Neural cell (in vitro differentiated cells): Measurements from ENCODE around the gene ENHO. TPM values are rescaled to one million over a fixed set of nuclear protein-coding genes. Genes with fewer than 3 reads are reported as not detected.

Experiments used
- H2AFZ ChIP-seq: fragments of 200-600, 300-800 bp; sonication (generic), shearing (Covaris generic); 2 replicates; pipeline ENCODE4 v1.6.0; 2014; ENCODE audit warnings: low read depth, mild to moderate bottlenecking, antibody characterized with exemption, low read length, moderate library complexity
- H3F3A ChIP-seq: fragments of 200-600 bp; shearing (Covaris generic); 2 replicates; pipeline ENCODE4 v1.6.1; 2016; ENCODE audit warnings: mild to moderate bottlenecking, moderate library complexity, mixed read lengths, antibody characterized with exemption, low read length; ENCODE audit not compliant: insufficient read depth, poor library complexity, severe bottlenecking
- H3K27ac ChIP-seq: fragments of 200-600, 300-800 bp; sonication (generic), shearing (Covaris generic); 2 replicates; pipeline ENCODE4 v1.5.1; 2014; ENCODE audit warnings: mild to moderate bottlenecking, low read length, moderate library complexity
- H3K27me3 ChIP-seq: fragments of 300-800, 200-600 bp; sonication (generic), shearing (Covaris generic); 2 replicates; pipeline ENCODE4 v1.6.0; 2014; ENCODE audit warnings: mild to moderate bottlenecking, low read depth, low read length, moderate library complexity; ENCODE audit not compliant: insufficient read depth
- H3K36me3 ChIP-seq: fragments of 300-800, 200-600 bp; sonication (generic), shearing (Covaris generic); 2 replicates; pipeline ENCODE4 v1.5.1; 2014; ENCODE audit warnings: mild to moderate bottlenecking, antibody characterized with exemption, low read length, moderate library complexity; ENCODE audit not compliant: insufficient read depth
- H3K4me2 ChIP-seq: fragments of 300-800, 200-600 bp; sonication (generic), shearing (Covaris generic); 2 replicates; pipeline ENCODE4 v1.6.0; 2014; ENCODE audit warnings: mild to moderate bottlenecking, low read length
- H3K4me3 ChIP-seq: fragments of 300-800, 200-600 bp; sonication (generic), shearing (Covaris generic); 2 replicates; pipeline ENCODE4 v1.5.1; 2014; ENCODE audit warnings: mild to moderate bottlenecking, low read length, moderate library complexity
- H3K79me2 ChIP-seq: fragments of 200-600 bp; shearing (Covaris generic); replicated peaks from 2 replicates; pipeline ENCODE4 v1.6.0; 2014; ENCODE audit warnings: mild to moderate bottlenecking, low read length, moderate library complexity; ENCODE audit not compliant: insufficient read depth
- H3K9ac ChIP-seq: fragments of 300-800, 200-600 bp; sonication (generic), shearing (Covaris generic); 2 replicates; pipeline ENCODE4 v1.6.1; 2016; ENCODE audit warnings: mild to moderate bottlenecking, low read length, mixed read lengths
- H3K9me2 ChIP-seq: fragments of 200-600 bp; shearing (Covaris generic); 2 replicates; pipeline ENCODE4 v1.6.1; 2016; ENCODE audit warnings: mild to moderate bottlenecking, low read length, mixed read lengths; ENCODE audit not compliant: insufficient read depth
- H3K9me3 ChIP-seq: fragments of 200-600, 300-800 bp; sonication (generic), shearing (Covaris generic); 2 replicates; pipeline ENCODE4 v1.6.1; 2016; ENCODE audit warnings: mild to moderate bottlenecking, mixed run types, low read length, moderate library complexity, mixed read lengths
- H4K20me1 ChIP-seq: fragments of 200-600 bp; shearing (Covaris generic); 2 replicates; pipeline ENCODE4 v1.6.1; 2016; ENCODE audit warnings: mild to moderate bottlenecking, mixed run types; ENCODE audit not compliant: insufficient read depth
- EP300 ChIP-seq: fragments of 450-650 bp; conservative IDR thresholded peaks from 2 replicates; pipeline ENCODE4 v1.6.1; 2014; ENCODE audit warnings: antibody characterized with exemption, mild to moderate bottlenecking, moderate library complexity; ENCODE audit not compliant: poor library complexity, severe bottlenecking
- EZH2 ChIP-seq: fragments of 200-600, 300-800 bp; shearing (Covaris generic), sonication (generic); IDR thresholded peaks from 2 replicates; pipeline ENCODE4 v1.6.1; 2014; ENCODE audit warnings: antibody characterized with exemption, low read length, borderline replicate concordance, mild to moderate bottlenecking; ENCODE audit not compliant: insufficient read depth, poor library complexity, severe bottlenecking
- MXI1 ChIP-seq: fragments of 450-650 bp; conservative IDR thresholded peaks from 2 replicates; pipeline ENCODE4 v1.6.1; 2014; ENCODE audit warnings: antibody characterized with exemption, mild to moderate bottlenecking; ENCODE audit not compliant: poor library complexity, severe bottlenecking
- POLR2AphosphoS5 ChIP-seq: IDR thresholded peaks from 2 replicates; pipeline ENCODE4 v1.6.1; 2012
- RAD21 ChIP-seq: fragments of 450-650 bp; conservative IDR thresholded peaks from 2 replicates; pipeline ENCODE4 v1.6.1; 2014; ENCODE audit warnings: antibody characterized with exemption, mild to moderate bottlenecking, moderate library complexity
- SMC3 ChIP-seq: fragments of 450-650 bp; conservative IDR thresholded peaks from 2 replicates; pipeline ENCODE4 v1.6.1; 2014; ENCODE audit warnings: antibody characterized with exemption, mild to moderate bottlenecking, moderate library complexity; ENCODE audit not compliant: poor library complexity
- TAF1 ChIP-seq: IDR thresholded peaks from 2 replicates; pipeline ENCODE4 v1.6.1; 2012; ENCODE audit warnings: low read depth
- polyA plus RNA-seq: library from polyadenylated mRNA; depleted of rRNA; stranded (reverse); fragments of >200 nt; gene quantifications from 2 replicates; pipeline ENCODE4 v1.2.3, GENCODE V29; 2014
- TF ChIP-seq, protein P1 (sequence below): fragments of 450-650 bp; IDR thresholded peaks from 2 replicates; pipeline ENCODE4 v1.5.1; 2014; ENCODE audit warnings: antibody characterized with exemption, mild to moderate bottlenecking, moderate library complexity; ENCODE audit not compliant: poor library complexity, severe bottlenecking
- TF ChIP-seq, protein P2 (sequence below): IDR thresholded peaks from 2 replicates; pipeline ENCODE4 v1.6.1; 2012; ENCODE audit warnings: borderline replicate concordance

Gene ENHO
- polyA plus RNA-seq, 1 donor from 2014 or later, result 172 TPM

DNA sequence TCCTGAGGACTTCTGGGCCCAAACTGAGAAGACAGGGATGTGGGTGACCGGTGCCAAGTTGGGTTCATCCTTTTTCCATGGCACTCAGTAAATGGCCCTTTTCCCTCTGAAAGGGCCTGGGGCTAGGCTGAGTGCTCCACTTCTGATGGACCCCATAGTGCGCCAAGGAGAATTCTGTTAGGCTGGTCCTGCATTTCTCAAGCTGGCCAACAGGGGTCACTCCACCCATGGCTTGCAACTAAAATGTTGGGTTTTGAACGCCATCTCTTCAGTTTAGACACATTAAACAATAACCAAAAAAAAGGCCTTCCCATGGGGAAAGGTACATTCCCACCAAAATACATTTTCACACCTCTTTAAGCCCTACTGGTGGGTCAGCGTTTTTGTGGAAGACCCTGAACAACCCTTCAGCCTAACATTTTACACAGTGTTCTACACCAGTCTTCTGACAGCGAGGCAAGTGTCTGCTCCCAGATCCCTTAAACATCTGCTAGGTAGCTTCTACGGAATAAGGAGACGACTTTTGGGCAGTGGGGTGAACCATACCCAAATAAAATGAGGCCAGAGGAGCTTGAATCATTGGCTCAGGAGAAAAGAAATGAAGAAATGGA, 39.5 kb upstream of the ENHO start:
- Histone ChIP-seq H3K27me3 (no peaks in the 10 kb centered on the region), H3K9ac (no peak overlapping the region), H4K20me1 (no peaks in the 10 kb centered on the region), H3K9me3 (no peaks in the 10 kb centered on the region), H3K79me2 (no peaks in the 10 kb centered on the region), H3K9me2 (no peaks in the 10 kb centered on the region), H3K4me2 (no peak overlapping the region), H3F3A (no peaks in the 10 kb centered on the region), H3K4me3 (no peak overlapping the region), H3K27ac (no peak overlapping the region), H3K36me3 (peaks cover 8% of the 10 kb centered on the region), H2AFZ (no peak overlapping the region)
- TF ChIP-seq, protein P1, sequence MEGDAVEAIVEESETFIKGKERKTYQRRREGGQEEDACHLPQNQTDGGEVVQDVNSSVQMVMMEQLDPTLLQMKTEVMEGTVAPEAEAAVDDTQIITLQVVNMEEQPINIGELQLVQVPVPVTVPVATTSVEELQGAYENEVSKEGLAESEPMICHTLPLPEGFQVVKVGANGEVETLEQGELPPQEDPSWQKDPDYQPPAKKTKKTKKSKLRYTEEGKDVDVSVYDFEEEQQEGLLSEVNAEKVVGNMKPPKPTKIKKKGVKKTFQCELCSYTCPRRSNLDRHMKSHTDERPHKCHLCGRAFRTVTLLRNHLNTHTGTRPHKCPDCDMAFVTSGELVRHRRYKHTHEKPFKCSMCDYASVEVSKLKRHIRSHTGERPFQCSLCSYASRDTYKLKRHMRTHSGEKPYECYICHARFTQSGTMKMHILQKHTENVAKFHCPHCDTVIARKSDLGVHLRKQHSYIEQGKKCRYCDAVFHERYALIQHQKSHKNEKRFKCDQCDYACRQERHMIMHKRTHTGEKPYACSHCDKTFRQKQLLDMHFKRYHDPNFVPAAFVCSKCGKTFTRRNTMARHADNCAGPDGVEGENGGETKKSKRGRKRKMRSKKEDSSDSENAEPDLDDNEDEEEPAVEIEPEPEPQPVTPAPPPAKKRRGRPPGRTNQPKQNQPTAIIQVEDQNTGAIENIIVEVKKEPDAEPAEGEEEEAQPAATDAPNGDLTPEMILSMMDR, result peak; percentile 58
- TF ChIP-seq RAD21 (no peak), MXI1 (no peak), POLR2AphosphoS5 (no peak)

DNA sequence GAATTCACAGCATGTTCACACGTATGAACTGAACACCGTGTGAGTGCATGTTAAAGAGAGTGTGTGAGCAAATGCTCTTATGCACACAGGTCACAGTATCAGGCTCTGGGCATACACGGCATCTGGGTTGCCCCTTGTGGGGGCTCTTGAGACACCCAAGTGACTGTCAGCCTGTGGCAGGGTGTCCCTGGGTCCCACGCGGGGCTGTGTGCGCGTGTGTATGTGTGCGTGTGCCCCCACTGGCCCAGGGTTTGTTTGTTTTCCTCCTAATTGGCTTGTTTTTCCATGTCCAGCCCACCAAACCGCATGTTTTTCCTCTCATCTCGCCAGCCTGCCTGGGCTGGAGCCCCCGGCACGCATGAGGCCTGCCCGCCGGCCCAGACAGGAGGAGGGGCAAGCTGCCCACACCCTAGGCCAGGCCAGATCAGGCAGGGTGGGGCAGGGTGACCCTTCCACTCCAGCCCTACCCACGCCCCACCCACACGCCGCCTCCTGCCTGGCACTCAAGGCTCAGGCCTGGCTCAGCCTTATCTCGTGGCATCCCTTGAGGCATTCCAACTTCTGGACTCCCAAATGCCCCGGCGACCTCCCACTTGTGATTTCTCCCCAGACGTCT, 37.9 kb upstream of the ENHO start:
- Histone ChIP-seq H3F3A (no peaks in the 10 kb centered on the region), H4K20me1 (no peaks in the 10 kb centered on the region), H3K9ac (no peak overlapping the region), H3K27ac (no peak overlapping the region), H3K79me2 (no peaks in the 10 kb centered on the region), H3K4me2 (no peak overlapping the region), H2AFZ (no peak overlapping the region), H3K4me3 (no peak overlapping the region), H3K36me3 (peaks cover 8% of the 10 kb centered on the region), H3K9me3 (no peaks in the 10 kb centered on the region), H3K27me3 (no peaks in the 10 kb centered on the region), H3K9me2 (no peaks in the 10 kb centered on the region)
- TF ChIP-seq RAD21 (no peak), SMC3 (no peak), EP300 (no peak), MXI1 (no peak), TAF1 (no peak), EZH2 (no peak), POLR2AphosphoS5 (no peak)
- TF ChIP-seq, protein P2, sequence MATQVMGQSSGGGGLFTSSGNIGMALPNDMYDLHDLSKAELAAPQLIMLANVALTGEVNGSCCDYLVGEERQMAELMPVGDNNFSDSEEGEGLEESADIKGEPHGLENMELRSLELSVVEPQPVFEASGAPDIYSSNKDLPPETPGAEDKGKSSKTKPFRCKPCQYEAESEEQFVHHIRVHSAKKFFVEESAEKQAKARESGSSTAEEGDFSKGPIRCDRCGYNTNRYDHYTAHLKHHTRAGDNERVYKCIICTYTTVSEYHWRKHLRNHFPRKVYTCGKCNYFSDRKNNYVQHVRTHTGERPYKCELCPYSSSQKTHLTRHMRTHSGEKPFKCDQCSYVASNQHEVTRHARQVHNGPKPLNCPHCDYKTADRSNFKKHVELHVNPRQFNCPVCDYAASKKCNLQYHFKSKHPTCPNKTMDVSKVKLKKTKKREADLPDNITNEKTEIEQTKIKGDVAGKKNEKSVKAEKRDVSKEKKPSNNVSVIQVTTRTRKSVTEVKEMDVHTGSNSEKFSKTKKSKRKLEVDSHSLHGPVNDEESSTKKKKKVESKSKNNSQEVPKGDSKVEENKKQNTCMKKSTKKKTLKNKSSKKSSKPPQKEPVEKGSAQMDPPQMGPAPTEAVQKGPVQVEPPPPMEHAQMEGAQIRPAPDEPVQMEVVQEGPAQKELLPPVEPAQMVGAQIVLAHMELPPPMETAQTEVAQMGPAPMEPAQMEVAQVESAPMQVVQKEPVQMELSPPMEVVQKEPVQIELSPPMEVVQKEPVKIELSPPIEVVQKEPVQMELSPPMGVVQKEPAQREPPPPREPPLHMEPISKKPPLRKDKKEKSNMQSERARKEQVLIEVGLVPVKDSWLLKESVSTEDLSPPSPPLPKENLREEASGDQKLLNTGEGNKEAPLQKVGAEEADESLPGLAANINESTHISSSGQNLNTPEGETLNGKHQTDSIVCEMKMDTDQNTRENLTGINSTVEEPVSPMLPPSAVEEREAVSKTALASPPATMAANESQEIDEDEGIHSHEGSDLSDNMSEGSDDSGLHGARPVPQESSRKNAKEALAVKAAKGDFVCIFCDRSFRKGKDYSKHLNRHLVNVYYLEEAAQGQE, result no peak
- TF ChIP-seq, protein P1, result no peak
